Right ventricle myocardium inferior (tissue), 1 donor: ENCODE data around the gene ATXN1. TPM values are rescaled to one million over a fixed set of nuclear protein-coding genes. Genes with fewer than 3 reads are reported as not detected.
A peak's percentile ranks its signal among the peaks of the same experiment; 100 is the strongest.
"Not testable (repeated sequence)": the region's sequence is repeated elsewhere in the genome, so short reads cannot be mapped to it uniquely, and the experiment has no call there.

Experiments used
- ATAC-seq: fragments of 200-7000 bp; cut with Tn5 transposase; one replicate; pipeline ENCODE4 v1.9.1; 2020; ENCODE audit warnings: mild to moderate bottlenecking, moderate library complexity
- DNase-seq: peaks from one replicate; pipeline ENCODE4 v3.0.0; 2021; ENCODE audit errors: missing footprints
- intact Hi-C: fragments of 100-400 bp; cut with DNase I; formaldehyde crosslinking; loops from one replicate; pipeline ENCODE4 v1.11.0; 2022
- total RNA-seq: library from RNA; stranded (reverse); fragmentation: NEBNext Ultra II Directional; extraction: Animal tissue kit (Norgen Biotek cat#: 25700); gene quantifications from one replicate; pipeline ENCODE4 v1.2.1, GENCODE V29; 2021
- donor health status: DM: no; HTN: yes; CAD: no; lungs with severe emphysema.

ATXN1 gene
- total RNA-seq, 1 donor from 2014 or later = 42.5 TPM

DNA sequence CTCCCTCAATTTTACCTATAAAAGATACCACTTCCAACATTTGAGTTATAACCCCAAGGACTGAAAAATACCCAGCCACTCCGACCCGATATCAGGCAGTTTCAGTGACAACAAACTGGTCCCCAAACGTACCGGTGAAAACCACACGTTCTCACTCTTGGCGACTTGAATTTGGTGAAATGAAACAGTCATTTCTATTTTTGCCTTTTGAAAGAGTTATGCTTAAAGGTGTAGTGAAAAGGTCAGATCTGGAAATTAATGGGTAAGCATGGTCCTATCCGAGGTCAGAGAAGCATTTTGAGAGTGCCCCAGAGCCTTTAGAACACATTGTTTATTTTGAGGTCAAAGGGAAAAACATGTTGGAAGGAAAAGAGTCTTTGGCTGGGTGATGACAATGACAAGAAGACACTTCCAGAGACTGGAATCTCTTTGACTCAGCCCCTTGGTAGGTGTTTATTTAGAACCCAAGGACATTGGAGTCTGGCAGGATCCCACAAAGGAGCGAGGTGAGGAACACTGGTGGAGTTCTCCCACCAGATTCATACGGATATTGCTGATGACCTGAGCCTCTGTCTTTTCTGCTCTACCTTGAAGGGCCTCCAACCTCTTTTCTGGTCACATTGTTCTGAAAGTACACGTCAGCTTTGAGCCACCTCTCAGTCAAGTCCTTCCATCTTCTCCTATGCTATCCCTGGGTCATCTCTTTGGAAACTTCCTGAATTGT lies 287.9 kb downstream of the ATXN1 start:
- no peak for ATAC-seq
- intact Hi-C loops = no loop called here
- no peak for DNase-seq

DNA sequence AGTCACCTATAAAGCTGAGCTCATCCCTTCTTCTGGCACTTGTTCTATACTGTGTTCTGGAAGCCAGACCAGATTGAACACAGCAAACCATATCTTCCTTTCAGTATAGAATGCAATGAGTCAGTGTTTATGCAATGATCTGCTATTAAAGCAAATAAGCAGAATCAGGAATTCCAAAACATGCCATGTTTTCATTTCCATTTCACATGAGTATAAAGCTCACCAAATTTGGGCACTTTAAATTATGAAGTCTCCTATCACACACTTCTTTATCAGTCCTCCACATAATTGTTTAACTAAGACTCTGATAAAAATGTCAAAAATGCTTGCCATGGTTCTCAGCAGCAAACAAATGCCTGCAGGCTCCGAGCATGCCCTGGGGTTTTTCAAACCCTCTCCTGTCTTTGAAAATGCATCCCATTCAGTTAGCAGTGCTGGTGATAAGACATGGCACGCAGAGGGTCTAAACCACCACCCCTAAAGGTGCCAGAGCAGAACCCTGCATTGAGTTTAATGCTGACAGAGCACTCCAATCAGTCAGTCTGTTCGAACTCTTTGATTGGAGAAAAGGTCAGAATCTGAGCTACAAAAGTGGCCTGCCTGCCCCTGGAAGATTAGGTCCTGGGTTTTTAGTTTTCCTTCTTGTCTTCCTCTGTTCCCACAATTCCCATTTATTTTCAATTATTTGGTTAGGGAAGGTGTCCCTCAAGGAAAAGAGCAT lies 288.8 kb downstream of the ATXN1 start:
- ATAC-seq (no peak), DNase-seq (no peak)
- intact Hi-C loops = no loop called here

DNA sequence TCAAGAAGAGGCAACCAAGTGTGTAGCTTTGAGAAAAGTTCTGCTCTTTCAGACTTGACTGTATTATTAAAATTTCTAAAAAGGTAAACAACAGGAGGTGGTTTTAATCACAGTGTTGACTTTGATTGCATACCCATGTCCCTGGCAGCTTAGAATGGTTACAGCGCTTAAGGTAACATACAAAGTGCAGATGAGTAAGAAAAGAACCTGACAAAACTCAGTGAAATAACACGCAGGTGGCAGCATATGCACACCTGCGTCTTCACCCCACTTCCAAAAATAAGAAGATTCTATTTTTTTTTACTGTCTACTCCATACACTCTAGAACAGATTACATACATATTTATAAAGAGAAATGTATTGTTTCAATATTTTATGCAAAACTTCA lies 289.4 kb downstream of the ATXN1 start:
- intact Hi-C loops = no loop called here
- ATAC-seq = no peak
- no peak for DNase-seq

DNA sequence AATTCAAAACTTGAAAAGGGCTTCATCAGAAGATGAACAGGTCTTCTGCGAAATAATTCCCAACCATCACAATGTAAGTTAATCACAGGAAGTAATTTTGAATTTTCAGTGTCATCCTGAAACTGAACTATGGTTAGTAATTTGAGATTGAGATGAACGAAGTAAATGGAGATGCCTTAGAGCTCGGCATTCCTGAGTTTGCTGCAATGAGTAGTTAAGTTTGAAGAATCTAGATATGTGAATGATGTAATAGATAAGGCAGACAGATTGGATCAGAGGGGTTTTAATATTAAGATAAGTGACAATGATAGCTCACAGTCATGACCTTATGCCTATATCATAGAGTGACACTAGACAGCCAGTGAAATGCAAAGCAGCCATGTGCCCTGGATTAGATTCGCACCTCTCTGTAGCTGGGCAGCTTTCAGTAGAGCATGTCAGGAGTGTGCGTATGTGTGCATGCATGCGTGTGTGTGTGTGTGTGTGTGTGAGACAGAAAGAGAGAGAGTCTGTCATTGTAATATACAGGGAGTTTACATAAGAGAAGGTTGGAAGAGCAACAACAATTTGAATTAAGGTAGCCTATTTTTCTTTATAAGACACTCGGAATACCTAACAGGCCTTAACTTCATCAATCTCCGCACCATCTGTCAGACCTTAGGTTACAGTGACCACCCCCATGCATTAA lies 289.9 kb downstream of the ATXN1 start:
- intact Hi-C loops = no loop called here
- DNase-seq = no peak
- ATAC-seq = no peak

DNA sequence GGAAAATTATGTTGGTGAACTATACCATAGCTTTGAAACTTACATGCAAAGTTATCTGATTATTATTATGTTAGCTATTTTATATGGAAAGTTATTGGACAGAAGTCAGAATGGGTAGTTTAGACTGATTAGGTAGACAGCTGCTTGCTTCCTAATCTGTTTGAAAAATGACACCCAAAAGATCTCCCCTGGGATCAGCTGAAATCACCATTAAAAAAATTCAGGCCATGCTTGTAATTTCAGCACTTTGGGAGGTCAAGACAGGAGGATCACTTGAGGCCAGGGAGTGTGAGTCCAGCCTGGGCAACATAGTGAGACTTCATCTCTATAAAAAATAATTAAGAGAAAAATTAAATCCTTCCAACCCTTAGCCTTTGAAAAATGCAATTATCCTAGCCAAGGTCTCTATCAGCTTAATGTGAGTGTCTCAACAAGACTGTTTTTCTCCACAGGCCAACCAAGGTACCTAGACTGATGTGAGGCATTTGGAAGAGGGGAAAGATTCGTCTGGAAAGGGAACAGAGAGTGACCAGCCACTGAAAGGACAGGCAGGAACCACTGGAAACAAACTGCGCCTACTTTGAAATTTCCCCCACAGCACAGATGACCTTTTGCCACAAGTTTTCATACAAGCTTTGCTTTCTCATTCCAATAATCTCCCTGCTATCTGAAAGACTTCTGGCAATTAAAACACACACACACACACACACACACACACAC lies 290.6 kb downstream of the ATXN1 start:
- DNase-seq (no peak), ATAC-seq (no peak)
- intact Hi-C loops = no loop called here

DNA sequence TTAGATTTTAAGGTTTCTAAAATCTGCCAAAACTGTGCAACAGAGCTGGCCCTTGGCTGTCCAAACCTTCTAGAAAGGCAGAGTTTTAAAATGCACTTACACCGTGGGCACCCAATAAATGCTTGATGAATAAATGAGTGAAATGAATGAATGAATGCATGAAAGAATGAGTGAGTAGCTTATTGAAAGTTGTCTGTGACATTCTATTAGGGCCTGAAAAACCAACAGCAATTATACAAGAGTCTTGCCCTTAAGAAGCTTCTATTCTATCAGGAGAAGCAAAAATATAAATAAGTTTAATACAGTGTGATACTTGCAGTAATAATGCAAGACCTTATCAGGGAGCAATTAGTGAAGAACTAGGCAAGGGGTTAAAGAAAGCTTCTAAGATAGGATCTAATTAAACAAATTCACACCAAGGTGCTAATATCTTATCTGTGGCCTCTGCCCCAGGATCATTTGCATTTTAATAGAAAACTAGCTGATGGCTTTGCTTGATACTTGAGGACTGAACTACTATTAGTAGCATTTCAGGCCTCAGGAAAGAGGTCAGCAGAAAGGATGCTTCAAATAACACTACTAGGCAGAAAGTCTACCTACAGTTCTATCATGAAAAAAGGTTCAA lies 292.2 kb downstream of the ATXN1 start:
- DNase-seq = no peak
- intact Hi-C loops = no loop called here
- no peak for ATAC-seq

DNA sequence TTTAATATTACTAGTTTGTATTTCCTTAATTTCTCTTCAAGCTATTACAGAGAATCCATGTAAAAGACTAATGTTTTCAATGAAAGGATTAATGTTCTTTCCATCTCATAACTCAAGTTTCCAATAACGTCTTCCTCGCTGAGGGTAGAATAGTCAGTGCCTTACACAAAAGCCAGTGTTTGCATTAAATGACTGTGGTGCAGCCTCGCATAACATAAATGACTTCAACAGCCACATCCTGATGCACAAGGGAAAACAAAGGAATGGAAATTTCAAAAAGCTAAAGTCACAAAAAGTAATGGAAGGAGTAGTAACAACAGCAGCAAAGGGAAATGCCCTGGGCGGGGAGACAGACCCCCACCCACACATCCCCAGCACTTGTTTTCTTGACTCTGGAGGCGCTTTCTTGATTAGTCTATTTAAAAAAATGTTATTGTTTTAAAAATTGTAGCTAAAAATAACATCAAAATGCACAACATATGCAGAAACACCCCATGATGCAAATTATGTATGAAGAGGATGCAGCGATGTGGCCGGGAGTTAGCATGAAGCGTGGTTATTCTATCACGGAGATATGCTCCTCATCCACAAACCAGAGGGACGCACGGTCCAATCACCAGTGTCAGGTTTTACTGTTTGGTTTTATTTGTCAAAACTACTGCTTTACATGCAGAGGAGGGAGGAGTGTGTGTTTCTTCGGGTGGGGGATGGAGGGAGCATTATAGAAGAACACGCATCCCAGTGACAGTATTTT lies 294.3 kb downstream of the ATXN1 start:
- ATAC-seq (no peak), DNase-seq (no peak)
- intact Hi-C loops = no loop called here

DNA sequence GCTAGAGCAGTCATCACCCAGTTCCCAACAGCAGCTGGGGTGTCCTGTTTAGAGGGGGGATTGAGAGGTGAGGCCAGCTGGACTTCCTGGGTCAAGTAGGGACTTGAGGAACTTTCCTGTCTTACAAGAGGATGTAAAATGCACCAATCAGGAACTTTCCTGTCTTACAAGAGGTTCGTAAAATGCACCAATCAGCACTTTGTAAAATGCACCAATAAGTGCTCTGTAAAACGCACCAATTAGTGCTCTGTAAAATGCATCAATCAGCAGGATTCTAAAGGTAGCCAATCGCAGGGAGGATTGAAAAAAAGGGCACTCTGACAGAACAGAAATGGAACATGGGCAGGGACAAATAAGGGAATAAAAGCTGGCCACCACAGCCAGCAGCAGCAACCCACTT lies 297.2 kb downstream of the ATXN1 start:
- intact Hi-C loops = no loop called here

DNA sequence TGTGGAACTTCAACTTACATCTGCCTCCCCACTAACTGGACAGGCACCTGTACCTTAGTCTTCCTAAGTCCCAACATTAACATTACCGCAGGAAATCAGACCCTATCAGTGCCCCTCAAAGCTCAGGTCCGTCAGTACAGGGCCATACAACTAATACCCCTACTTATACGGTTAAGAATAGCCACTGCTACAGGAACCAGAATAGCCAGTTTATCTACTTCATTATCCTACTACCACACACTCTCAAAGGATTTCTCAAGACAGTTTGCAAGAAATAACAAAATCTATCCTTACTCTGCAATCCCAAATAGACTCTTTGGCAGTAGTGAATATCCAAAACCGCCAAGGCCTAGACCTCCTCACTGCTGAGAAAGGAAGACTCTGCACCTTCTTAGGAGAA lies 298.0 kb downstream of the ATXN1 start:
- intact Hi-C loops, DNase-seq, ATAC-seq: not testable (repeated sequence)

More for the DNA sequence above, 297.2 kb downstream of the ATXN1 start:
- DNase-seq (no peak), ATAC-seq (no peak)

DNA sequence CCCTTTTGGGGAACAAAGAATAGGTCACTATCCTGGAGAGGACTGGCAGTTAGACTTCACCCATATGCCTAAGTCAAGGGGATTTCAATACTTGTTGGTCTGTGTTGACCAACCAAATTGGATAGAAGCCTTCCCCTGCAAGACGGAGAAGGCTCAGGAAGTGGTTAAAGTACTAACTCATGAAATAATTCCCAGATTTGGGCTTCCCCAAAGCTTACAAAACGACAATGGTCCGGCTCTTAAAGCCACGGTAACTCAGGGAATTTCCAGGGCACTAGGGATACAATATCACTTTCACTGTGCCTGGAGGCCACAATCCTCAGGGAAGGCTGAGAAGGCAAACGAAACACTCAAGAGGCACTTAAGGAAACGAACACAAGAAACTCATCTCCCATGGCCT lies 299.8 kb downstream of the ATXN1 start:
- DNase-seq = no peak
- intact Hi-C loops = no loop called here
- ATAC-seq = no peak

DNA sequence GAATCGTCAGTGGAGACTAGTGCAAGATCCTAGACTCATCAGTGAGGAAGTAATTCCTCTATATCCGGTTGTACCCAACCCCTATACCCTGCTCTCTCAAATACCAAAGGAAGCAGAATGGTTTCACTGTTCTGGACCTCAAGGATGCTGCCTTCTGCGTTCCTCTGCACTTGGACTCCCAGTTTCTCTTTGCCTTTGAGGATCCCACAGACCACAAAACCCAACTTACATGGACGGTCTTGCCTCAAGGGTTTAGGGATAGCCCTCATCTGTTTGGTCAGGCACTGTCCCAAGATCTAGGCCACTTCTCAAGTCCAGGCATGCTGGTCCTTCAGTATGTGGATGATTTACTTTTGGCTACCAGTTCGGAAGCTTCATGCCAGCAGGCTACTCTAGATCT lies 301.8 kb downstream of the ATXN1 start:
- ATAC-seq, intact Hi-C loops, DNase-seq: not testable (repeated sequence)

DNA sequence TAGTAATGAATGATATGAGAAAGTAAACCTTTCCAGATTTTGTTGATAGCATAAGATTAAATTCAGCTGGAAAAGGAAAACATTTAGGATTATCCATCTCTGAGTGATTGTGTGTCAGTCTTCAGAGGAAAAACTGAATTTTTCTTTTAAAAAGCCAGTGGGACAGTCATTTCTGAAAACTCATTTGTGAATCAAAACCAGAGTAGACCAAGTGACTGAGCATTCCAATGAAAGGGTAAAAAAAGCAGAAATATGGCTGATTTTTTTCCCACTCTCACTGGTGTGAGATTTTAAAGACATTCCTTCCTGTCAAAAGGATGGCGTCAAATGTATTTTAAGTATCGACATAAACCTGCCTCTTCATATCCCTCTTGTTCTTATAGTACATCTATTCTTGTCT lies 308.9 kb downstream of the ATXN1 start:
- DNase-seq (no peak), ATAC-seq (no peak)
- intact Hi-C loops = no loop called here

DNA sequence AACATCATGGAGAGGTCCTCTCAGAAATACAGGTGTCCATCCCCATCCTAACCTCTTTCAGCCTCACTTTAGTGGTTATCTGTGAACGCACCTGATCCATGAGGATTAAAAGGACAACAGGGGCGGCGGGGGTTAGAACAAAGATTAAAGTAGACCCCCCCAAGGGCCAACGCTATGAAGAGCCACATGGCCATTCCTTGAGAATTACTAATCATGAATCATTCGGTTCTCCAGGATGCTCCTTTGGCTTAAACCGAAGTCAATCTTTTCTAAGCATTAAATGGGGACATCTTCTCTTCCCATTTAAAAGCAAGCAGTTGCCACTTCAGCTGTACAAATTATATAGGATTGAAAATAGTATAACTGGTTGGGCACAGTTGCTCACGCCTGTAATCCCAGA lies 310.4 kb downstream of the ATXN1 start:
- no peak for DNase-seq
- no peak for ATAC-seq
- intact Hi-C loops = no loop called here

DNA sequence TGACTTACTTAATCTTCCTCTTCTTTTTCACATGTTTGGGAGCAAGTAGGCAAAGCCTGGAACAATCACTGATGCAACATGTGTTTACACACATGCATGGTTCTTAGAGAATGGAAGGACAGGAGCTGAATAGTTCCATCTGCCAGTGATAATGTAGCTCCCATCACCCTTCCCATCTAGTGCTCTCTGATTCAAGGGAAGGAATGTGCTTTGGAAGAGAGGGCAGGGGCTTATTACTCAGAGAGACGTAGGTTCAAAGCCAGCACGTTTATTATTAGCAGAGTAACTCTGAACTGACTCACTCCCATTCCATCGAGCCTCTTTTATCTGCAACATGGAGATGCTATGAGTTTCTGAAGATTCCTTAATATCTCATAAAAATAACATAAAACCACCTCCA lies 311.0 kb downstream of the ATXN1 start:
- intact Hi-C loops = no loop called here
- ATAC-seq (no peak), DNase-seq (no peak)

DNA sequence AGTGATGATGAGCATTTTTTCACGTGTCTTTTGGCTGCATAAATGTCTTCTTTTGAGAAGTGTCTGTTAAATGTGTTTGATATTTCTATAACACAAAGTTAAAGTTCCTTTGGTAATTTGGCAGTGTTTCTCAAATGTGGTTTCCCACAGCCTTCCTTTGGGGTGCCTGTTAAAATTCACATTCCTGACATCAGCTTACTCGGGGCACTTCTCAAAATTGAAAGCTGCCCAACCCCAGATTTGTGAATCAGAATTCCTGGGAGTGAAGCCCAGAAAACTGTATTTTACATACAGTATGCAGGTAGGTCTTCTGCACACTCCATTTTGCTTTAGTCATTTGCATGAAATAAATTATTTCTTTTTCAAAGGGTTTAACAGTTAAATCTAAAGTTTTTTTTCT lies 315.0 kb downstream of the ATXN1 start:
- intact Hi-C loops = no loop called here
- ATAC-seq = no peak
- no peak for DNase-seq

DNA sequence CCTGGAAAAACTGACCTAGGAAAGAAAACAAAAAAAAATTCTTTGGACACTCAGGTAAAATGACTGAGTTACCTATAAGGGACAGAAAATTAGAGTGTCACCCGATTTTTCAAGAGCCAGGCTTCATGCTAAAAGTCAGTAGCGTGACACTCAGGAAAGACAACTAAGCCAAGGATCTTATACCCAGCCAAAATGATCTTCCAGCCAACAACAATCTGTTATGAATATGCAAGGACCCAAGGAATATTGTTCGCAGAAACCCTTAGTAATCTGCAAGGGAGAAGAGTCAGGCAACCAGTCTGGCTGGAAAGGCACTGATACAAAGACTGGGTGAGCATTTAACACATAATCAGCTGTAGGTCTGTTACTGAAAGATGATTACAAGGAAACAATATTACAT lies 319.2 kb downstream of the ATXN1 start:
- no peak for ATAC-seq
- intact Hi-C loops = no loop called here
- no peak for DNase-seq

DNA sequence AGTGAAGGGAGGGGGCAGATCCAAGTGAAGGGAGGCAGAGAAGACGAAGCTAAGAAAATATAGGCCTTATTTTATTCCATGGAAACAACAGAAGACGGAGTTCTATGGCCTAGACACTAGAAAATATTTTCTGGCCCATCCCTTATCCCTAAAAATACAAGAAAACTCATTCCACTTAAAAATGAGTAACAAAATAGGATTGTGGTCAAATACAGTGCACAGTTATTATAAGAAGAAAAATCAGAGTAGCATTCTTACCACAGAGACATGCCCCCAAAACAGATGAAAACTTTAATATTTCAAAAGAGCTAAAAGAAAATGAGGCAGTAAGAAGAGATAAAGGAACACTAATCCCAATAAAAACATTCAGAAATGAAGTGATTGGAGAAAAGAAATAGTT lies 320.0 kb downstream of the ATXN1 start:
- intact Hi-C loops = no loop called here
- DNase-seq (no peak), ATAC-seq (no peak)

DNA sequence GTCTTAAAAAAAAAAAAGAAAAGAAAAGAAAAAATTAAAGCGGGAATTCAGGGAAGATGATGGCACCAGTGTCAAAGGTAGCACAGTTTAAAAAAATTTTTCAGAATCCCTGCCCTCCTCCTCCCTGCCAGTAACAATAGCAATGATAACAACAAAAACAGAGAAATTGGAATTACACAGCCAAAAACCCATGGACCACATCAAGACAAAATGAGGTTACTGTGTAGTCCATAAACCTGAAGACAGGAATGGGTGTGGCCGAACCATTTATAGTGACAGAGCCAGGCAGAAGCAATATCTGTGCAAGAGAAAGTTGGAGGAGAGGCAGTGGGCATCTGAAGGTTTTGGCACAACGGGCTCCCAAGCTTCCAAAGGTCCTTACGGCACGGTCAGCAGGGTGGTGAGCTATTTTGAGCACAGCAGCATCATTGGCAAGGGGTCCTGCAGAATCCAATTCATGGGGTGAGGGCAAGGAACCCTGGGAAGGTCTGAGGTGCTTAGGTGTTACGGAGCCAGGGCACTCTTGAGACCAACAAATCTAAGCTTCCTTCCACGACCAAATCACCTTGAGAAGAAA lies 320.5 kb downstream of the ATXN1 start:
- intact Hi-C loops = no loop called here
- DNase-seq (no peak), ATAC-seq (peak; percentile 37)
